ENCODE data around the gene GSDME.

GSDME gene

DNA sequence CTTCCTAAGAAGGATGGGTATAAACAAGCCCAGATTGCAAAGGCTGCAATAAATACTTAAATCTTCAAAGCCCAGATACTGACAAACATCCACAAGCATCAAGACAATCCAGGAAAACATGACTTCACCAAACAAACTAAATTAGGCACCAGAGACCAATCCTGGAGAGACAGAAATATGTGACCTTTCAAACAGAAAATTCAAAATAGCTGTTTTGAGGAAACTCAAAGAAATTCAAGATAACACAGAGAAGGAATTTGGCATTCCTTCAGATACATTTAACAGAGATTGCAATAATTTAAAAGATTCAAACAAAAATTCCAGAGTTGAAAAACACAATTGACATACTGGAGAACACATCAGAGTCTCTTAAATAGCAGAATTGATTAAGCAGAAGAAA is 23.0 kb downstream of the GSDME start:
- TF ChIP-seq, protein P1, sequence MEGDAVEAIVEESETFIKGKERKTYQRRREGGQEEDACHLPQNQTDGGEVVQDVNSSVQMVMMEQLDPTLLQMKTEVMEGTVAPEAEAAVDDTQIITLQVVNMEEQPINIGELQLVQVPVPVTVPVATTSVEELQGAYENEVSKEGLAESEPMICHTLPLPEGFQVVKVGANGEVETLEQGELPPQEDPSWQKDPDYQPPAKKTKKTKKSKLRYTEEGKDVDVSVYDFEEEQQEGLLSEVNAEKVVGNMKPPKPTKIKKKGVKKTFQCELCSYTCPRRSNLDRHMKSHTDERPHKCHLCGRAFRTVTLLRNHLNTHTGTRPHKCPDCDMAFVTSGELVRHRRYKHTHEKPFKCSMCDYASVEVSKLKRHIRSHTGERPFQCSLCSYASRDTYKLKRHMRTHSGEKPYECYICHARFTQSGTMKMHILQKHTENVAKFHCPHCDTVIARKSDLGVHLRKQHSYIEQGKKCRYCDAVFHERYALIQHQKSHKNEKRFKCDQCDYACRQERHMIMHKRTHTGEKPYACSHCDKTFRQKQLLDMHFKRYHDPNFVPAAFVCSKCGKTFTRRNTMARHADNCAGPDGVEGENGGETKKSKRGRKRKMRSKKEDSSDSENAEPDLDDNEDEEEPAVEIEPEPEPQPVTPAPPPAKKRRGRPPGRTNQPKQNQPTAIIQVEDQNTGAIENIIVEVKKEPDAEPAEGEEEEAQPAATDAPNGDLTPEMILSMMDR (IDR thresholded peaks at IDR 0.05; ENCODE audit: low read depth, low read length) = no peak
- no peaks in the 10 kb centered on the region for H3K4me1 ChIP-seq
- no peaks in the 10 kb centered on the region for H3K9me3 ChIP-seq
- DNase-seq = no peak
- no peaks in the 10 kb centered on the region for H3K27me3 ChIP-seq
- H3K36me3 ChIP-seq = no peaks in the 10 kb centered on the region
- H3K4me3 ChIP-seq (ENCODE audit: low read depth, low read length) = no peak overlapping the region

GRCh38 chr7:24733414-24734060 is 23.7 kb downstream of the GSDME start:
- no peak for DNase-seq
- Histone ChIP-seq H3K4me1 (peaks cover 5% of the 10 kb centered on the region; the same call in 1 of the 2 replicates), H3K27me3 (no peaks in the 10 kb centered on the region), H3K4me3 (ENCODE audit: low read depth, low read length) (no peak overlapping the region), H3K36me3 (no peaks in the 10 kb centered on the region), H3K9me3 (no peaks in the 10 kb centered on the region)
- TF ChIP-seq, protein P1 (IDR thresholded peaks at IDR 0.05; ENCODE audit: low read depth, low read length) = no peak

GRCh38 chr7:24732646-24733413 is 24.4 kb downstream of the GSDME start:
- H3K4me1 ChIP-seq = peaks cover 8% of the 10 kb centered on the region; the same call in 1 of the 2 replicates
- H3K9me3 ChIP-seq = no peaks in the 10 kb centered on the region
- no peaks in the 10 kb centered on the region for H3K27me3 ChIP-seq
- DNase-seq = no peak
- TF ChIP-seq, protein P1 (IDR thresholded peaks at IDR 0.05; ENCODE audit: low read depth, low read length) = no peak
- H3K36me3 ChIP-seq = no peaks in the 10 kb centered on the region
- no peak overlapping the region for H3K4me3 ChIP-seq (ENCODE audit: low read depth, low read length)

DNA sequence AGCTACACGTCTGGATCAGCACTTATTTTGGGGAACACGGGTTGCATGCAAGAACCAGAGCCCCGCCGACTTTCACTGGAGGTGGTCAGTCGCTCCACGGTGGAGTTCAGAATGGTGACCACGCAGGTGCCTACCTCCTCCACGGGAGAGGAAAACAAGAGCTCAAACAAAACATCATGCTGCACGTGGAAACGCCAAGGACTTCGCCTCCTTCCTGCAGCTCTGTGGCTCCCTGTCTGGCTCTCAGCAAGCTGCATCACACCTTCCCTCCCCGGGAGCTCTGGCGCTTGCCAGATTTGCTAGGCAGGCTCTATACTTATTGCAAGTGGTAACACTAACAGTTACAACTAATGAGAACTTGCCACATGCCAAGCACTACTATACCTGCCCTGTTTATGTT is 26.0 kb downstream of the GSDME start:
- Histone ChIP-seq H3K36me3 (no peaks in the 10 kb centered on the region), H3K4me3 (ENCODE audit: low read depth, low read length) (no peak overlapping the region), H3K9me3 (no peaks in the 10 kb centered on the region), H3K27me3 (no peaks in the 10 kb centered on the region), H3K4me1 (peaks cover 17% of the 10 kb centered on the region)
- DNase-seq = no peak
- TF ChIP-seq, protein P1 (IDR thresholded peaks at IDR 0.05; ENCODE audit: low read depth, low read length) = no peak

- no peak for DNase-seq
- Histone ChIP-seq H3K36me3 (no peaks in the 10 kb centered on the region), H3K27me3 (no peaks in the 10 kb centered on the region), H3K4me3 (ENCODE audit: low read depth, low read length) (no peak overlapping the region), H3K9me3 (no peaks in the 10 kb centered on the region), H3K4me1 (peaks cover 19% of the 10 kb centered on the region)
- TF ChIP-seq, protein P1 (IDR thresholded peaks at IDR 0.05; ENCODE audit: low read depth, low read length) = no peak
Measured at GRCh38 chr7:24730018-24730369, 27.3 kb downstream of the GSDME start.
